Measurements from ENCODE around the gene CUL4A.

DNA sequence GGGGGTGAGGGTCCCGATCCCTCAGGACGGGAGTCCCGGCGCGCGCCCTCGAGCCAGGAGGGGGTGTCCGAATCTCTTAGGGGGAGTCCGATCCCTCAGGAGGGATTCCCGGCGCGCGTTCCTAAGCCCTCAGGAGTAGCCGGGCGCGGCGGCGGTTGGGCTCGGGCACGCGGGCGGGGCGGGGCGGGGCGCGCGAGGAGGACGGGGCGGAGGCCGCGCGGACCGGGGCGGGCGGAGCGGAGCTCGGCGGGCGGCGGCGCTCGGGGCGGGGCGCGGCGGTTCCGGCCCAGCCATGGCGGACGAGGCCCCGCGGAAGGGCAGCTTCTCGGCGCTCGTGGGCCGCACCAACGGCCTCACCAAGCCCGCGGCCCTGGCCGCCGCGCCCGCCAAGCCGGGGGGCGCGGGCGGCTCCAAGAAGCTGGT, at the start of gene CUL4A:
- TF ChIP-seq, protein P1, sequence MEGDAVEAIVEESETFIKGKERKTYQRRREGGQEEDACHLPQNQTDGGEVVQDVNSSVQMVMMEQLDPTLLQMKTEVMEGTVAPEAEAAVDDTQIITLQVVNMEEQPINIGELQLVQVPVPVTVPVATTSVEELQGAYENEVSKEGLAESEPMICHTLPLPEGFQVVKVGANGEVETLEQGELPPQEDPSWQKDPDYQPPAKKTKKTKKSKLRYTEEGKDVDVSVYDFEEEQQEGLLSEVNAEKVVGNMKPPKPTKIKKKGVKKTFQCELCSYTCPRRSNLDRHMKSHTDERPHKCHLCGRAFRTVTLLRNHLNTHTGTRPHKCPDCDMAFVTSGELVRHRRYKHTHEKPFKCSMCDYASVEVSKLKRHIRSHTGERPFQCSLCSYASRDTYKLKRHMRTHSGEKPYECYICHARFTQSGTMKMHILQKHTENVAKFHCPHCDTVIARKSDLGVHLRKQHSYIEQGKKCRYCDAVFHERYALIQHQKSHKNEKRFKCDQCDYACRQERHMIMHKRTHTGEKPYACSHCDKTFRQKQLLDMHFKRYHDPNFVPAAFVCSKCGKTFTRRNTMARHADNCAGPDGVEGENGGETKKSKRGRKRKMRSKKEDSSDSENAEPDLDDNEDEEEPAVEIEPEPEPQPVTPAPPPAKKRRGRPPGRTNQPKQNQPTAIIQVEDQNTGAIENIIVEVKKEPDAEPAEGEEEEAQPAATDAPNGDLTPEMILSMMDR (conservative IDR thresholded peaks at IDR 0.05; ENCODE audit: low read length), result no peak
- no peak for TF ChIP-seq EZH2phosphoT487 (IDR thresholded peaks at IDR 0.05; ENCODE audit: borderline replicate concordance)
